Measurements from ENCODE around the gene NFIX. TPM values are rescaled to one million over a fixed set of nuclear protein-coding genes. Genes with fewer than 3 reads are reported as not detected.

NFIX gene
- total and polyA plus RNA-seq, 2 of the 13 experiments (the other 11 are each of a cell fraction or from before 2014, with no cell fraction given), result 3.4 to 5.4 TPM

- TF ChIP-seq, protein P1, sequence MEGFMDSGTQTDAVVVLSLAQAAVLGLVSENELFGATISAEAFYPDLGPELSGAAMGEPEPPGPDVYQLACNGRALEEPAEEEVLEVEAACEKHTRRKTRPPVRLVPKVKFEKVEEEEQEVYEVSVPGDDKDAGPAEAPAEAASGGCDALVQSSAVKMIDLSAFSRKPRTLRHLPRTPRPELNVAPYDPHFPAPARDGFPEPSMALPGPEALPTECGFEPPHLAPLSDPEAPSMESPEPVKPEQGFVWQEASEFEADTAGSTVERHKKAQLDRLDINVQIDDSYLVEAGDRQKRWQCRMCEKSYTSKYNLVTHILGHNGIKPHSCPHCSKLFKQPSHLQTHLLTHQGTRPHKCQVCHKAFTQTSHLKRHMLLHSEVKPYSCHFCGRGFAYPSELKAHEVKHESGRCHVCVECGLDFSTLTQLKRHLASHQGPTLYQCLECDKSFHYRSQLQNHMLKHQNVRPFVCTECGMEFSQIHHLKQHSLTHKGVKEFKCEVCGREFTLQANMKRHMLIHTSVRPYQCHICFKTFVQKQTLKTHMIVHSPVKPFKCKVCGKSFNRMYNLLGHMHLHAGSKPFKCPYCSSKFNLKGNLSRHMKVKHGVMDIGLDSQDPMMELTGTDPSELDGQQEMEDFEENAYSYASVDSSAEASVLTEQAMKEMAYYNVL (CRISPR knock-in tag; IDR thresholded peaks at IDR 0.05; ENCODE audit: borderline replicate concordance), result no peak
- TF ChIP-seq ZMAT3 (CRISPR knock-in tag; conservative IDR thresholded peaks at IDR 0.05) (no peak), ZNF530 (CRISPR knock-in tag; IDR thresholded peaks at IDR 0.05; ENCODE audit: low read depth) (no peak), ZFP36L1 (CRISPR knock-in tag; IDR thresholded peaks at IDR 0.05) (no peak), ZNF777 (CRISPR knock-in tag; IDR thresholded peaks at IDR 0.05) (no peak), U2AF2 (IDR thresholded peaks at IDR 0.05; ENCODE audit: low read depth, low read length) (no peak), ZSCAN12 (CRISPR knock-in tag; IDR thresholded peaks at IDR 0.05) (no peak), STAG1 (CRISPR knock-in tag; IDR thresholded peaks at IDR 0.05) (peak; percentile 8; the same call in 1 of the 2 replicates), ARNT (IDR thresholded peaks at IDR 0.05) (no peak), RELA (CRISPR knock-in tag; IDR thresholded peaks at IDR 0.05) (no peak), ZNF274 (CRISPR knock-in tag; IDR thresholded peaks at IDR 0.05) (no peak), ZNF232 (CRISPR knock-in tag; IDR thresholded peaks at IDR 0.05; ENCODE audit: borderline replicate concordance) (no peak), HNRNPL (IDR thresholded peaks at IDR 0.05; ENCODE audit: low read depth, low read length) (no peak), ZNF879 (CRISPR knock-in tag; IDR thresholded peaks at IDR 0.05) (no peak), ATM (IDR thresholded peaks at IDR 0.05; ENCODE audit: borderline replicate concordance) (no peak), IRX3 (CRISPR knock-in tag; IDR thresholded peaks at IDR 0.05; ENCODE audit: borderline replicate concordance, low read depth) (no peak), HOXA7 (CRISPR knock-in tag; IDR thresholded peaks at IDR 0.05) (no peak), JUND (CRISPR knock-in tag; IDR thresholded peaks at IDR 0.05) (no peak), ZBTB39 (CRISPR knock-in tag; IDR thresholded peaks at IDR 0.05) (no peak), BRCA1 (CRISPR knock-in tag; IDR thresholded peaks at IDR 0.05) (no peak)
- TF ChIP-seq, protein P2, sequence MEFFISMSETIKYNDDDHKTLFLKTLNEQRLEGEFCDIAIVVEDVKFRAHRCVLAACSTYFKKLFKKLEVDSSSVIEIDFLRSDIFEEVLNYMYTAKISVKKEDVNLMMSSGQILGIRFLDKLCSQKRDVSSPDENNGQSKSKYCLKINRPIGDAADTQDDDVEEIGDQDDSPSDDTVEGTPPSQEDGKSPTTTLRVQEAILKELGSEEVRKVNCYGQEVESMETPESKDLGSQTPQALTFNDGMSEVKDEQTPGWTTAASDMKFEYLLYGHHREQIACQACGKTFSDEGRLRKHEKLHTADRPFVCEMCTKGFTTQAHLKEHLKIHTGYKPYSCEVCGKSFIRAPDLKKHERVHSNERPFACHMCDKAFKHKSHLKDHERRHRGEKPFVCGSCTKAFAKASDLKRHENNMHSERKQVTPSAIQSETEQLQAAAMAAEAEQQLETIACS (CRISPR knock-in tag; IDR thresholded peaks at IDR 0.05), result no peak
- TF ChIP-seq, protein P3, sequence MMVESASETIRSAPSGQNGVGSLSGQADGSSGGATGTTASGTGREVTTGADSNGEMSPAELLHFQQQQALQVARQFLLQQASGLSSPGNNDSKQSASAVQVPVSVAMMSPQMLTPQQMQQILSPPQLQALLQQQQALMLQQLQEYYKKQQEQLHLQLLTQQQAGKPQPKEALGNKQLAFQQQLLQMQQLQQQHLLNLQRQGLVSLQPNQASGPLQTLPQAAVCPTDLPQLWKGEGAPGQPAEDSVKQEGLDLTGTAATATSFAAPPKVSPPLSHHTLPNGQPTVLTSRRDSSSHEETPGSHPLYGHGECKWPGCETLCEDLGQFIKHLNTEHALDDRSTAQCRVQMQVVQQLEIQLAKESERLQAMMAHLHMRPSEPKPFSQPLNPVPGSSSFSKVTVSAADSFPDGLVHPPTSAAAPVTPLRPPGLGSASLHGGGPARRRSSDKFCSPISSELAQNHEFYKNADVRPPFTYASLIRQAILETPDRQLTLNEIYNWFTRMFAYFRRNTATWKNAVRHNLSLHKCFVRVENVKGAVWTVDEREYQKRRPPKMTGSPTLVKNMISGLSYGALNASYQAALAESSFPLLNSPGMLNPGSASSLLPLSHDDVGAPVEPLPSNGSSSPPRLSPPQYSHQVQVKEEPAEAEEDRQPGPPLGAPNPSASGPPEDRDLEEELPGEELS (CRISPR knock-in tag; IDR thresholded peaks at IDR 0.05), result peak; percentile 38; the same call in 1 of the 2 replicates
- TF ChIP-seq, protein P4, sequence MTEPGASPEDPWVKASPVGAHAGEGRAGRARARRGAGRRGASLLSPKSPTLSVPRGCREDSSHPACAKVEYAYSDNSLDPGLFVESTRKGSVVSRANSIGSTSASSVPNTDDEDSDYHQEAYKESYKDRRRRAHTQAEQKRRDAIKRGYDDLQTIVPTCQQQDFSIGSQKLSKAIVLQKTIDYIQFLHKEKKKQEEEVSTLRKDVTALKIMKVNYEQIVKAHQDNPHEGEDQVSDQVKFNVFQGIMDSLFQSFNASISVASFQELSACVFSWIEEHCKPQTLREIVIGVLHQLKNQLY (CRISPR knock-in tag; IDR thresholded peaks at IDR 0.05), result no peak; the same call in 1 of the 2 replicates
Observed at GRCh38 chr19:13128583-13128982, 133.3 kb downstream of the NFIX start (continued).
